ENCODE measurements around the gene PSMB5.

Gene PSMB5

GRCh38 chr14:22982477-22983245 lies 52.0 kb downstream of the PSMB5 start, which contains the start of gene AJUBA:
Gene AJUBA (minus strand): TSS chr14:22982551. CDS start chr14:22982266, 285 bp downstream.
- no peak for TF ChIP-seq CTCF (IDR thresholded peaks at IDR 0.05; ENCODE audit: borderline replicate concordance, control extremely low read depth, extremely low read depth, insufficient read depth, missing control alignments)
- in situ Hi-C loops (cut with MboI; ENCODE audit: low sequenced_read_pairs, unreplicated experiment): no loop called here
- DNase-seq (ENCODE audit: low spot score): peak; percentile 89

GRCh38 chr14:22981876-22982476 lies 52.7 kb downstream of the PSMB5 start:
- no peak for TF ChIP-seq CTCF (IDR thresholded peaks at IDR 0.05; ENCODE audit: borderline replicate concordance, control extremely low read depth, extremely low read depth, insufficient read depth, missing control alignments)
- in situ Hi-C loops (cut with MboI; ENCODE audit: low sequenced_read_pairs, unreplicated experiment): no loop called here
- DNase-seq (ENCODE audit: low spot score): no peak

GRCh38 chr14:22981090-22981875 lies 53.4 kb downstream of the PSMB5 start:
- in situ Hi-C loops (cut with MboI; ENCODE audit: low sequenced_read_pairs, unreplicated experiment): no loop called here
- no peak for DNase-seq (ENCODE audit: low spot score)
- no peak for TF ChIP-seq CTCF (IDR thresholded peaks at IDR 0.05; ENCODE audit: borderline replicate concordance, control extremely low read depth, extremely low read depth, insufficient read depth, missing control alignments)

DNA sequence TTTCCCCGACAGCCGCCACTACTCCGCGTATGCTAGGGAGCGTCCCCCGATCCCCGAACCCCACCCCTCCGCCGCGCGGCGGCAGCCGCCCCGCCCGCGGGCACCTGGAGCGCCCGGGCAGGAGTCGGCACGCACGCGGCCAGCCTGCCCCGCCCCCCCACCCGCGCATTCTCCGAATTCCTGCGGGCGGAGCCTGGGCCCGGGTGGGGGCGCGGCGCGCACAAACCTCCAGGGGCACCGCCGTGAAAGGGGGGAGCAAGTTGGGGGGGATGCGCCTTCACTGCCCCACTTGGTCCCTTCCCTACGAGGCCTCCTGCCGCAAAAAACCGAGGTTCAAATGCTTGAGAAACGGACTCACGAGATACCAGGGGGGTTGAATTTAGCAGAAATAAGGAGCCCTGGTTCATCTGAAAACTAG lies 54.0 kb downstream of the PSMB5 start:
- TF ChIP-seq CTCF (IDR thresholded peaks at IDR 0.05; ENCODE audit: borderline replicate concordance, control extremely low read depth, extremely low read depth, insufficient read depth, missing control alignments): no peak
- DNase-seq (ENCODE audit: low spot score): no peak
- in situ Hi-C loops (cut with MboI; ENCODE audit: low sequenced_read_pairs, unreplicated experiment): no loop called here

- no peak for DNase-seq (ENCODE audit: low spot score)
- no peak for TF ChIP-seq CTCF (IDR thresholded peaks at IDR 0.05; ENCODE audit: borderline replicate concordance, control extremely low read depth, extremely low read depth, insufficient read depth, missing control alignments)
Measured at GRCh38 chr14:22979748-22980392, 54.8 kb downstream of the PSMB5 start.

More at GRCh38 chr14:22979748-22980392, 54.8 kb downstream of the PSMB5 start:
- in situ Hi-C loops (cut with MboI; ENCODE audit: low sequenced_read_pairs, unreplicated experiment): no loop called here

Data from GM13976 (cell line).